ENCODE results near the gene XYLT1. TPM values are rescaled to one million over a fixed set of nuclear protein-coding genes. Genes with fewer than 3 reads are reported as not detected.

The XYLT1 gene
- polyA plus RNA-seq, 1 donor from 2014 or later = 3.3 TPM

- H3K36me3 ChIP-seq (ENCODE audit: insufficient read depth, low read length) = no peaks in the 10 kb centered on the region
These were observed 167.7 kb downstream of the XYLT1 start for GRCh38 chr16:17303101-17303500.

GRCh38 chr16:17302620-17303019 lies 168.1 kb downstream of the XYLT1 start:
- Histone ChIP-seq H3K9ac (ENCODE audit: low read length) (no peak overlapping the region), H3K9me3 (ENCODE audit: low read length) (no peaks in the 10 kb centered on the region), H3K79me2 (replicated peaks; ENCODE audit: insufficient read depth, low read length) (peaks cover 2% of the 10 kb centered on the region), H3K9me2 (ENCODE audit: insufficient read depth, low read length) (no peaks in the 10 kb centered on the region), H3K4me2 (ENCODE audit: low read length) (no peak overlapping the region), H3F3A (ENCODE audit: insufficient read depth, low read length, poor library complexity, severe bottlenecking) (no peaks in the 10 kb centered on the region), H3K27ac (ENCODE audit: low read length) (no peak overlapping the region), H3K4me3 (ENCODE audit: low read length) (no peak overlapping the region), H3K27me3 (ENCODE audit: insufficient read depth, low read depth, low read length) (no peaks in the 10 kb centered on the region), H2AFZ (ENCODE audit: low read depth, low read length) (no peak overlapping the region), H3K36me3 (ENCODE audit: insufficient read depth, low read length) (no peaks in the 10 kb centered on the region), H4K20me1 (ENCODE audit: insufficient read depth) (no peaks in the 10 kb centered on the region)
- TF ChIP-seq MXI1 (conservative IDR thresholded peaks at IDR 0.05; ENCODE audit: poor library complexity, severe bottlenecking) (no peak), POLR2AphosphoS5 (IDR thresholded peaks at IDR 0.05) (no peak), RAD21 (conservative IDR thresholded peaks at IDR 0.05) (no peak), TAF1 (IDR thresholded peaks at IDR 0.05; ENCODE audit: low read depth) (no peak), CTCF (IDR thresholded peaks at IDR 0.05; ENCODE audit: poor library complexity, severe bottlenecking) (no peak), EP300 (conservative IDR thresholded peaks at IDR 0.05; ENCODE audit: poor library complexity, severe bottlenecking) (no peak), EZH2 (IDR thresholded peaks at IDR 0.05; ENCODE audit: borderline replicate concordance, insufficient read depth, low read length, poor library complexity, severe bottlenecking) (no peak)

More at GRCh38 chr16:17303101-17303500, 167.7 kb downstream of the XYLT1 start:
- TF ChIP-seq CTCF (IDR thresholded peaks at IDR 0.05; ENCODE audit: poor library complexity, severe bottlenecking) (no peak), EZH2 (IDR thresholded peaks at IDR 0.05; ENCODE audit: borderline replicate concordance, insufficient read depth, low read length, poor library complexity, severe bottlenecking) (no peak), MXI1 (conservative IDR thresholded peaks at IDR 0.05; ENCODE audit: poor library complexity, severe bottlenecking) (no peak), EP300 (conservative IDR thresholded peaks at IDR 0.05; ENCODE audit: poor library complexity, severe bottlenecking) (no peak), SMC3 (conservative IDR thresholded peaks at IDR 0.05; ENCODE audit: poor library complexity) (no peak), REST (IDR thresholded peaks at IDR 0.05; ENCODE audit: borderline replicate concordance) (no peak), TAF1 (IDR thresholded peaks at IDR 0.05; ENCODE audit: low read depth) (no peak), POLR2AphosphoS5 (IDR thresholded peaks at IDR 0.05) (no peak), RAD21 (conservative IDR thresholded peaks at IDR 0.05) (no peak)
- H3K27ac ChIP-seq (ENCODE audit: low read length) = no peak overlapping the region
- H3K4me2 ChIP-seq (ENCODE audit: low read length) = no peak overlapping the region
- no peaks in the 10 kb centered on the region for H3K9me2 ChIP-seq (ENCODE audit: insufficient read depth, low read length)
- peaks cover 2% of the 10 kb centered on the region for H3K79me2 ChIP-seq (replicated peaks; ENCODE audit: insufficient read depth, low read length)
- H3F3A ChIP-seq (ENCODE audit: insufficient read depth, low read length, poor library complexity, severe bottlenecking) = no peaks in the 10 kb centered on the region
- H3K9ac ChIP-seq (ENCODE audit: low read length) = no peak overlapping the region
- H4K20me1 ChIP-seq (ENCODE audit: insufficient read depth) = no peaks in the 10 kb centered on the region
- no peaks in the 10 kb centered on the region for H3K27me3 ChIP-seq (ENCODE audit: insufficient read depth, low read depth, low read length)
- no peak overlapping the region for H2AFZ ChIP-seq (ENCODE audit: low read depth, low read length)
- H3K9me3 ChIP-seq (ENCODE audit: low read length) = no peaks in the 10 kb centered on the region
- no peak overlapping the region for H3K4me3 ChIP-seq (ENCODE audit: low read length)
